SJSA1 (cell line): ENCODE data around the gene OTULIN. TPM values are rescaled to one million over a fixed set of nuclear protein-coding genes. Genes with fewer than 3 reads are reported as not detected.

Source experiments
- DNase-seq, 2 experiments: peaks; one replicate each; pipeline ENCODE4 v3.0.0-alpha.2; 2015 to 2020; ENCODE audit warnings: low spot score in 2 of 2, low read depth in 1 of 2
- H3K27ac ChIP-seq: fragments of 250-450 bp; sonication (Bioruptor Pico); 2 replicates; pipeline ENCODE4 v1.5.1; 2020; ENCODE audit warnings: mild to moderate bottlenecking, moderate library complexity
- H3K27me3 ChIP-seq: fragments of 250-450 bp; sonication (Bioruptor Pico); replicated peaks from 2 replicates; pipeline ENCODE4 v1.5.1; 2020; ENCODE audit warnings: mild to moderate bottlenecking, moderate library complexity
- H3K36me3 ChIP-seq: fragments of 250-450 bp; sonication (Bioruptor Pico); 2 replicates; pipeline ENCODE4 v1.5.1; 2020; ENCODE audit warnings: mild to moderate bottlenecking
- H3K4me1 ChIP-seq: fragments of 250-450 bp; sonication (Bioruptor Pico); replicated peaks from 2 replicates; pipeline ENCODE4 v1.6.1; 2021; ENCODE audit warnings: mild to moderate bottlenecking
- H3K4me3 ChIP-seq: fragments of 250-450 bp; sonication (Bioruptor Pico); 2 replicates; pipeline ENCODE4 v1.5.1; 2020; ENCODE audit warnings: mild to moderate bottlenecking
- H3K9me3 ChIP-seq: fragments of 250-450 bp; sonication (Bioruptor Pico); replicated peaks from 2 replicates; pipeline ENCODE4 v1.5.1; 2020; ENCODE audit warnings: mild to moderate bottlenecking
- total RNA-seq: library from RNA; depleted of rRNA; stranded (reverse); fragments of >200 nt; shearing (Covaris generic); gene quantifications from 2 replicates; pipeline ENCODE4 v1.2.3, GENCODE V29; 2014

The OTULIN gene
- total RNA-seq, 1 experiment from 2014 or later, result 47.0 TPM

DNA sequence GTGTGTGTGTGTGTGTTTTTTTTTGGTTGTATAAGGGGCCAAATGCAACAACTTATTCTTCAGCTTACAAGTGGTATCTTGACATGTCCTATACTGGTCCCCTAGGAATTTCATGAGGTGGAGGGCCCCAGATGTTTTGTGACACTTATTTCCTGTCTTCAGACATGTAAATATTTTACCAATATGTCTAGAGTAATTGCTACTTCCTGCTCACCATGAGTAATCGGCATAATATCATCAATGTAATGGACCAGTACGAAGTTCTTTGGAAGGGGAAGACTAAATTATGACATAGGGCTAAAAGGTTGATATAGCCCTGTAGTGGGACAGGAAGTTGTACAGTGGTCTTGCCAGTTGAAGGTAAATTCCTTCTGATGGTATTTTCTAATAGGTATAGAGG is 3.7 kb upstream of the OTULIN start:
- H3K36me3 ChIP-seq, result peaks cover 9% of the 10 kb centered on the region

DNA sequence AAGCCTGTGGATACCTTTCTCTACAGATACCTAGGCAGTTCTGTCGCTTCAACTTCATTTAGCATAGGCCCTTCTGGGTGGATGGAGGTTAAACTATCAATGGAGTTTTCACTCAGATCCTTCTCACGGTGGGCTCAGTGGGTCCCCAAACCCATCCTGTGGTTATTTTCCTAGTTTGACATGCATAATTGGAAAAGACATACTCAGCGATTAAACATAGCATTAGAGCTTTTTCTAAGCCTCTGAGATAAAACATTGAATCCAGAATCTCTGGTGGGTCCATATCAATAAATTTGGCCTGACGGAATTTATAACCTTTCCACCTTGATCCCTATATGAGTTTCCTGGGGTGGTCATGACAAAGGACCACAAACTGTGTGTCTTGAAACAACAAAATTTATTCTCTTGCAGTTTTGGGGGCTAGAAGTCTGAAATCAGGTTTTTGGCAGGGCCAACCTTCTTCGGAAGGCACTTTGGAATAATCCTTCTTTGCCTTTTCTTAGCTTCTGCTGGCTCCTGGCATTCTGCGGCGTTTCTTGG is 1.7 kb upstream of the OTULIN start:
- Histone ChIP-seq H3K27me3 (no peaks in the 10 kb centered on the region), H3K4me1 (peaks cover 15% of the 10 kb centered on the region), H3K36me3 (peaks cover 18% of the 10 kb centered on the region), H3K9me3 (no peaks in the 10 kb centered on the region), H3K27ac (no peak overlapping the region), H3K4me3 (no peak overlapping the region)
- no peak for DNase-seq

More for the DNA sequence above, 3.7 kb upstream of the OTULIN start:
- H3K27me3 ChIP-seq, result no peaks in the 10 kb centered on the region
- H3K4me1 ChIP-seq, result peaks cover 12% of the 10 kb centered on the region
- H3K4me3 ChIP-seq, result no peak overlapping the region
- H3K9me3 ChIP-seq, result no peaks in the 10 kb centered on the region
- no peak for DNase-seq
- no peak overlapping the region for H3K27ac ChIP-seq

- H3K27me3 ChIP-seq, result no peaks in the 10 kb centered on the region
- H3K4me3 ChIP-seq, result peak overlapping the region; percentile 97
- no peaks in the 10 kb centered on the region for H3K9me3 ChIP-seq
- peaks cover 26% of the 10 kb centered on the region for H3K36me3 ChIP-seq
- peak in 1 of 2 experiments; percentile 53 for DNase-seq
- H3K4me1 ChIP-seq, result peaks cover 15% of the 10 kb centered on the region
- H3K27ac ChIP-seq, result peak overlapping the region; percentile 50
These were observed 716 bp upstream of the OTULIN start for GRCh38 chr5:14663734-14664269.

DNA sequence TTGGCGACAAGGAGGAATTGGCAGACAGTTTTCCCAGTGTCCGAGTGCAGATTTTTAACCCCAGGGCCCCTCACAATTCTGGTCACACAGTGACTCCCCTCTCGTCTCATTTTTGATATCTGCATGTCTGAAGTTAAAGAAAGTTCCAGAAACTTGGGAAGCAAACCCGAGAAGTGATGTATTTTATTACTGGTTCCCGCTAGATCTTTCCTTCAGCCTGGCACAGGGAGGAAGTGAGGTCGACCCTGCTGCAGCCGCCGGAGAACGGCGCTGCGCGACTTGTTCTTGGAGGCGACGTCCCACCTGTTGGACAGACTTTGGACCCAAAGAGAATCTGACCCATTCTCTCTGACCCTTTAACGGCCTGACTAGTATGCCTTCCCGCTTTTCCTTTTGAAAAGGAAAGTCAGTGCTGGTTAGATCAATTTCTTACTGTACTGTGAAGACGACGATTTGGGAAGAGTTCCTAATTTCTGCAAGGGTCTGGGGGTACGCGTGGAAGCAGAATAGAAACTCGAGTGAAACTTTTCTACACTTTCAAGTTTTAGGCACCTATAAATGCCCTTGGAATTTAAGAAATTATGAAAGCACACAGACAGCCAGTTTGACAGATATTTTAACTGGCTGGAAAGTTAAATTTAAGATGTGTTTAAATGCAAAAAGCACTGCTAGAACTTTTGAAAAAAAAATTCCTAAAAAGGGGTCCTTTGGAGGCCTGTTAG is 744 bp downstream of the OTULIN start:
- peak overlapping the region; percentile 50 for H3K27ac ChIP-seq
- H3K36me3 ChIP-seq, result peaks cover 26% of the 10 kb centered on the region
- peak in 1 of 2 experiments; percentile 57 for DNase-seq
- H3K4me3 ChIP-seq, result peak overlapping the region; percentile 97
- H3K4me1 ChIP-seq, result peaks cover 15% of the 10 kb centered on the region
- H3K9me3 ChIP-seq, result no peaks in the 10 kb centered on the region
- no peaks in the 10 kb centered on the region for H3K27me3 ChIP-seq

DNA sequence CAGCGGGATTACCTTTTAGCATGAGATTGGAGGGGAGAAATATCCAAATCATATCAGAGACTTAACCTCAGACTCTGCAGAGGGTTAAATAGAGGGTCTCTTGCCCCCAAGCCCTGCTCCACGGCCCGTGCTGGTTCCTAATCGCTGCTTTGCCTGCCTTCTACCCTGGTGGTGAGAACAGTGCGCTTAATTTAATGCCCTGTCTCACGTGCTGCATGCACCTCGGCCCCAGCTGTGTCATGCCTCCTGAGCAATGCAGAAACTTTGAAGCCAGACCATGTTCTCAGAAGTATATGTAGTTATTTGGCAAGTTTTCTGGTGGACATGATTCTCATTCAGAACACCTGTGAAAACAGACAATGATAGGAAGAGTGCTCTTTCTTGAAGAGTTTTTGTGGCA is 1.4 kb downstream of the OTULIN start:
- H3K4me1 ChIP-seq, result peaks cover 17% of the 10 kb centered on the region
- peaks cover 26% of the 10 kb centered on the region for H3K36me3 ChIP-seq
- H3K4me3 ChIP-seq, result peak overlapping the region; percentile 97
- no peak overlapping the region for H3K27ac ChIP-seq
- DNase-seq, result no peak
- no peaks in the 10 kb centered on the region for H3K27me3 ChIP-seq
- H3K9me3 ChIP-seq, result no peaks in the 10 kb centered on the region

DNA sequence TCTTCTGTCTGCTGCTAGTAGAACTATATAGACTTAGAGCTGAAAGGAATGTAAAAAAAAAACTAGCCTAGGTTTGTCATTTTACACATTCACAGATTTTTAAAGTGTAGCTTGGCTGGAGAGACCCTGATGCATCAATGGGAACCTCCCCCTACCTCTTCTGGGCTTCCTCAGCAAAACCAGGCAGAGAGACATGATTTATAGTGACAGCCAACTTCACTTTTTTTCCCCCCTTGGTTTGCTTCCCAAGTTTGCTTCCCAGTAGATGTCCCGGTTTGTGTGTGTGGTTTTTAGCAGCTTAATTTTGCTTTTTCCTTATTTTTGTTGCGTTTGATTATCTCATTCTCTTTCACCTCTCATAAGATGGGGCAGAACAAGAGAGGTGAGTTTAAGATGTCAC is 1.8 kb downstream of the OTULIN start:
- Histone ChIP-seq H3K36me3 (peaks cover 26% of the 10 kb centered on the region), H3K4me3 (no peak overlapping the region), H3K27ac (no peak overlapping the region), H3K27me3 (no peaks in the 10 kb centered on the region), H3K9me3 (no peaks in the 10 kb centered on the region), H3K4me1 (peaks cover 18% of the 10 kb centered on the region)
- DNase-seq, result no peak

DNA sequence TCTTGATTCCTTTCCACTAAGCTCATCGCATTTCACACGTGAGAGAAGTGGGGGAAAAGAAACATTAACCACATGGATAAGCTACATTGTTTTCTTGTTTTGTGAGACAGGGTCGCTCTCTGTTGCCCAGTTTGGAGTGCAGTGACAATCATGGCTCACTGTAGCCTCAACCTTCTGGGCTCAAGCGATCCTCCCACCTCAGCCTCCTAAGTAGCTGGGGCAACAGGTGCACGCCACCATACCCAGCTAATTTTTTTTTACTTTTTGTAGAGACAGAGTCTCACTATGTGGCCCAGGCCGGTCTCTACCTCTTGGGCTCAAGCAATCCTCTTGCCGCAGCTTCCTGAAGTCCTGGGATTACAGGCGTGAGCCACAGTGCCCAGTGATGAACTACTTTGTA is 2.8 kb downstream of the OTULIN start:
- H3K27me3 ChIP-seq, result no peaks in the 10 kb centered on the region
- H3K27ac ChIP-seq, result no peak overlapping the region
- peaks cover 18% of the 10 kb centered on the region for H3K4me1 ChIP-seq
- H3K36me3 ChIP-seq, result peaks cover 29% of the 10 kb centered on the region
- DNase-seq, result no peak
- H3K9me3 ChIP-seq, result no peaks in the 10 kb centered on the region
- no peak overlapping the region for H3K4me3 ChIP-seq

GRCh38 chr5:14667770-14668169 is 3.3 kb downstream of the OTULIN start:
- Histone ChIP-seq H3K27me3 (no peaks in the 10 kb centered on the region), H3K9me3 (no peaks in the 10 kb centered on the region), H3K4me1 (peaks cover 18% of the 10 kb centered on the region), H3K4me3 (no peak overlapping the region), H3K36me3 (peaks cover 29% of the 10 kb centered on the region), H3K27ac (no peak overlapping the region)
- no peak for DNase-seq

DNA sequence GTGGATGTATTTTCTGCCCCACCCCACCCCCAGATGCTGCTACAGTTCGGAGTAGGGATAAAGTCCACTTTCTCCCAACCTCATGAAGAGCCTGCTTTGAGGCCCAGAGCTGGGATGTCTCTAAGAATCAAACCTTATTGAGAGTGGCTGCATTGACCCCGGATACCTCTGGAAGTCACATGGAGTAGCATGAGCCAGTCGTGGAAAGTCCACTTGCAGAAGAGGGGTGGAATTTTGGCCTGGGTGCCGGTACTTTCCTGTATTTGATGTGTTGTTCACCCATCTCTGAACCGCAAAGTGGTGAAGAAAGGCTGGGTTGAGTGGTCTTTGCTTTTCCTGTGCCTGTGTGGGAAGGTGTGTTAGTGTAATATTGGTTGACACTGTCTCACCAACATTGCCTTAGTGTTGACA is 3.7 kb downstream of the OTULIN start:
- Histone ChIP-seq H3K4me3 (no peak overlapping the region), H3K4me1 (peaks cover 16% of the 10 kb centered on the region), H3K9me3 (no peaks in the 10 kb centered on the region), H3K27me3 (no peaks in the 10 kb centered on the region), H3K27ac (no peak overlapping the region), H3K36me3 (peaks cover 29% of the 10 kb centered on the region)
- no peak for DNase-seq

DNA sequence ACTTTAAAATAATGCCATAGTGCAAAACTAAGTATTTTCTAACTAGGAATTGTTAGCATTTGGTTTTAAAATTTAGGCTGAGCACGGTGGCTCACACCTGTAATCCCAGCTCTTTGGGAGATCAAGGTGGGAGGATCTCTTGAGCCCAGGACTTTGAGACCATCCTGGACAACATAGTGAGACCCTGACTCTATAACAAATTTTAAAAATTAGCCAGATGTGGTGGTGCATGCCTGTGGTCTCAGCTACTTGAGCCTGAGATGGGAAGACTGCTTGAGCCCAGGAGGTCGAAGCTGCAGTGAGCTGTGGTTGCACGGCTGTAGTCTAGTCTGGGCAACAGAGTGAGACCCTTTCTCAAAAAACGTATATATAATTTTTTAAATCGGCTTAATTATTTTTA is 4.9 kb downstream of the OTULIN start:
- DNase-seq, result no peak
- Histone ChIP-seq H3K36me3 (peaks cover 25% of the 10 kb centered on the region), H3K27me3 (no peaks in the 10 kb centered on the region), H3K4me1 (peaks cover 11% of the 10 kb centered on the region), H3K4me3 (no peak overlapping the region), H3K9me3 (no peaks in the 10 kb centered on the region), H3K27ac (no peak overlapping the region)

DNA sequence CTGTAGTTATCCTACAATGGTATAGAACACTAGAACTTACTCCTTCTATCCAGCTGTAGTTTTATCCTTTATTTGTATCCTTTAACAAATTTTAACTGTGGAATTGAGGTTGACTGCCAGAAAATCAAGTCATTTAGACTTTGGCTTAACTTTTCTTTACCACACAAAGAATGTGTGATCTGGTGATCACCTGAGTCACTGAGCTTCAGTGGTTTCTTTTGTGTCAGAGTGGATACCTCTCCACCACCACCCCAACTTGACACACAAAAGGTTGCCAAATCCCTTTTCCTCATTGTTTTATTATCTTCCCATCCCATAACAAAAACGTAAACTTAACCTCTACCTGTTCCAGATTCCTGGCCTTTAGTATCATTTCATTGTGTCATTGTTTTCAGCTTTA is 5.5 kb downstream of the OTULIN start:
- Histone ChIP-seq H3K4me1 (peaks cover 11% of the 10 kb centered on the region), H3K9me3 (no peaks in the 10 kb centered on the region), H3K27me3 (no peaks in the 10 kb centered on the region), H3K27ac (no peak overlapping the region), H3K36me3 (peaks cover 23% of the 10 kb centered on the region), H3K4me3 (no peak overlapping the region)
- no peak for DNase-seq

GRCh38 chr5:14671414-14671813 is 6.9 kb downstream of the OTULIN start:
- peaks cover 3% of the 10 kb centered on the region; the same call in 1 of the 2 replicates for H3K4me1 ChIP-seq
- H3K36me3 ChIP-seq, result peaks cover 29% of the 10 kb centered on the region
- H3K9me3 ChIP-seq, result no peaks in the 10 kb centered on the region
- H3K27ac ChIP-seq, result no peak overlapping the region
- H3K4me3 ChIP-seq, result no peak overlapping the region
- DNase-seq, result no peak
- H3K27me3 ChIP-seq, result no peaks in the 10 kb centered on the region

DNA sequence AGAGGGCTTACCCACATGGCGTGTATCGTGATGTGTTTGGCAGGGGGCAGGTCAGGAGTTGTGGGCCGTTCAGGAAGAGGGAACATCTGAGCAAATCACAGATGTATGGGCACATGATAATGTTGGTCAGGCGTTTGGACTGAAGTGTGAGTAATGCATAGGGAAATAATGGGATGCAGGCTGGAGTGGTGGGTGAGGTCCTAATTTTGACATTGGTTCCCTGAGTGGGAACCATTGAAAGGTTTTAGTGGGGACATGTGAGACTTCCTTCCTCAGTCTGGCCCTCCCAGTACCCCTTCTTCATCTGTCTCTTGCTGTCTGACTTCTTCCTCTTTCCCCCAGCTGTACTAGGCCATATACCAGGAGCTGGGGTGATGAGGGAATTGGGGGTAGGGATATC is 7.6 kb downstream of the OTULIN start:
- no peak overlapping the region for H3K4me3 ChIP-seq
- H3K27ac ChIP-seq, result no peak overlapping the region
- DNase-seq, result no peak
- H3K9me3 ChIP-seq, result no peaks in the 10 kb centered on the region
- H3K27me3 ChIP-seq, result no peaks in the 10 kb centered on the region
- peaks cover 3% of the 10 kb centered on the region; the same call in 1 of the 2 replicates for H3K4me1 ChIP-seq
- peaks cover 27% of the 10 kb centered on the region for H3K36me3 ChIP-seq
